ENCODE measurements around the gene SP7. TPM values are rescaled to one million over a fixed set of nuclear protein-coding genes. Genes with fewer than 3 reads are reported as not detected.

Gene SP7
- total and polyA plus RNA-seq, 5 donors = not detected

DNA sequence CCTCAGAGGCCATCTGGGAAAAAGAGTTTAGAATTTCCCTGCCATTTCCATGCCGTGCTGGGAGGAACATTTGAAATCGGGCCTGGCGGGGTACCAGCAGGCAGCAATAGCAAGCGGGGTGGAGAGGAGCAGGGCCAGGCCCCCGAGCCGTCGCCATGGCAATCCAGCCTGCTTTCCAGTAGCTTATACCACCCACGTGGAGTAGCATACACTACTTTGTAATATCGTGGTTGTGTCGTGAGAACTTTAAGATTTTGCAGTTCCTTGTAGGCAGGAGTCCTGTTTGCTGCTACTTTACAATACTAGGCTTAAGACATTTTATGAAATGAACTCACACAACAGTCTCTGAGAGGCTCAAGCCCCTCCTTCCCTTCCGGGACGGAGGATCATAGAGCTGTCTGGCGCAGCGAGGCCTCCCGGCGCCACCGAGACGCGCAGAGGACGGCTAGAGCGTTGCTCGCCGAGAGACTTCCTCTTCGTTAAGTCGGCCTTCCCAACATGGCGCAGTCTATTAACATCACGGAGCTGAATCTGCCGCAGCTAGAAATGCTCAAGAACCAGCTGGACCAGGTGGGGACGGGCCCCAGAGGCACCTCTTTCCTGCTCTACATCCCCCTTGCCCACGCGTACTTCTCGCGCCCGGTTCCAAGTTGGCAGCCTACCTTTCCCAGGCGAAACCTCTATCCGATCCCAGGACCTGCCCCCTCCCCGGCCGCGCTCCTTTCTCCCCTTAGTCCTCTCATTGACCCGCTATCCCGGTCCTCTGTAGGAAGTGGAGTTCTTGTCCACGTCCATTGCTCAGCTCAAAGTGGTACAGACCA, 40.9 kb downstream of the SP7 start, which contains the start of gene PFDN5:
TSS of gene PFDN5 (plus strand) at position 473 of the 821 bp plus-strand sequence. CDS start at position 499, 26 bp downstream.
- under 1% methylated on average over 42 of the region's 42 CpGs for WGBS
- intact Hi-C loops (cut with DNase I) = no loop called here
- peak within 1 kb of the TSS; percentile 97 for H3K4me3 ChIP-seq (ENCODE audit: low read length)
- H3K4me1 ChIP-seq (ENCODE audit: control insufficient read depth, insufficient read depth, low read length) = no peaks in the 10 kb centered on the region
- ATAC-seq (peak; percentile 91 to 94), DNase-seq (peak; percentile 89 to 96 (median 95))
- H3K9me3 ChIP-seq (ENCODE audit: control insufficient read depth, low read length) = no peaks in the 10 kb centered on the region
- H3K27ac ChIP-seq (ENCODE audit: low read length) = peak within 1 kb of the TSS; percentile 88
- no peaks in the 10 kb centered on the region for H3K27me3 ChIP-seq (ENCODE audit: control insufficient read depth, insufficient read depth)

GRCh38 chr12:53292426-53292825, 43.7 kb downstream of the SP7 start:
- Histone ChIP-seq H3K27me3 (ENCODE audit: control insufficient read depth, insufficient read depth) (no peaks in the 10 kb centered on the region), H3K27ac (ENCODE audit: low read length) (no peak overlapping the region), H3K4me3 (ENCODE audit: low read length) (no peak overlapping the region), H3K9me3 (ENCODE audit: control insufficient read depth, low read length) (no peaks in the 10 kb centered on the region), H3K4me1 (ENCODE audit: control insufficient read depth, insufficient read depth, low read length) (no peaks in the 10 kb centered on the region)
- ATAC-seq = no peak
- intact Hi-C loops (cut with DNase I) = no loop called here
- no peak for DNase-seq

GRCh38 chr12:53290661-53291060, 45.5 kb downstream of the SP7 start:
- Histone ChIP-seq H3K27me3 (ENCODE audit: control insufficient read depth, insufficient read depth) (no peaks in the 10 kb centered on the region), H3K4me1 (ENCODE audit: control insufficient read depth, insufficient read depth, low read length) (no peaks in the 10 kb centered on the region), H3K4me3 (ENCODE audit: low read length) (no peak overlapping the region), H3K9me3 (ENCODE audit: control insufficient read depth, low read length) (no peaks in the 10 kb centered on the region), H3K27ac (ENCODE audit: low read length) (no peak overlapping the region)
- 94% methylated on average over 9 of the region's 9 CpGs for WGBS
- DNase-seq (no peak), ATAC-seq (no peak)
- intact Hi-C loops (cut with DNase I) = no loop called here

GRCh38 chr12:53289891-53290290, 46.3 kb downstream of the SP7 start:
- DNase-seq = no peak
- intact Hi-C loops (cut with DNase I) = loop anchor here in 2 of 4 donors (2.0 to 5.0 kb wide), 2 partner anchors 77 to 78 kb away; no protein-coding TSS in a partner anchor
- H3K4me1 ChIP-seq (ENCODE audit: control insufficient read depth, insufficient read depth, low read length) = no peaks in the 10 kb centered on the region
- H3K4me3 ChIP-seq (ENCODE audit: low read length) = no peak overlapping the region
- ATAC-seq = peak in 1 of 2 donors; percentile 58
- no peaks in the 10 kb centered on the region for H3K27me3 ChIP-seq (ENCODE audit: control insufficient read depth, insufficient read depth)
- H3K27ac ChIP-seq (ENCODE audit: low read length) = no peak overlapping the region
- 77% methylated on average over 4 of the region's 4 CpGs for WGBS
- no peaks in the 10 kb centered on the region for H3K9me3 ChIP-seq (ENCODE audit: control insufficient read depth, low read length)

GRCh38 chr12:53288322-53288721, 47.8 kb downstream of the SP7 start:
- H3K27ac ChIP-seq (ENCODE audit: low read length) = no peak overlapping the region
- no peak for ATAC-seq
- no peak overlapping the region for H3K4me3 ChIP-seq (ENCODE audit: low read length)
- no peaks in the 10 kb centered on the region for H3K9me3 ChIP-seq (ENCODE audit: control insufficient read depth, low read length)
- 89% methylated on average over 6 of the region's 6 CpGs for WGBS
- no peaks in the 10 kb centered on the region for H3K27me3 ChIP-seq (ENCODE audit: control insufficient read depth, insufficient read depth)
- H3K4me1 ChIP-seq (ENCODE audit: control insufficient read depth, insufficient read depth, low read length) = no peaks in the 10 kb centered on the region
- intact Hi-C loops (cut with DNase I) = loop anchor here in 2 of 4 donors (2.0 to 5.0 kb wide), 2 partner anchors 76 kb away; no protein-coding TSS in a partner anchor
- no peak for DNase-seq

GRCh38 chr12:53287741-53288216, 48.4 kb downstream of the SP7 start:
- WGBS = 78% methylated on average over 11 of the region's 11 CpGs
- ATAC-seq = peak; percentile 75 to 77
- Histone ChIP-seq H3K27me3 (ENCODE audit: control insufficient read depth, insufficient read depth) (no peaks in the 10 kb centered on the region), H3K27ac (ENCODE audit: low read length) (no peak overlapping the region), H3K4me1 (ENCODE audit: control insufficient read depth, insufficient read depth, low read length) (no peaks in the 10 kb centered on the region), H3K9me3 (ENCODE audit: control insufficient read depth, low read length) (no peaks in the 10 kb centered on the region), H3K4me3 (ENCODE audit: low read length) (no peak overlapping the region)
- DNase-seq = peak; percentile 76 to 89 (median 89)
- intact Hi-C loops (cut with DNase I) = loop anchor here (2.0 to 5.0 kb wide), 2 partner anchors 75 kb away; no protein-coding TSS in a partner anchor

DNA sequence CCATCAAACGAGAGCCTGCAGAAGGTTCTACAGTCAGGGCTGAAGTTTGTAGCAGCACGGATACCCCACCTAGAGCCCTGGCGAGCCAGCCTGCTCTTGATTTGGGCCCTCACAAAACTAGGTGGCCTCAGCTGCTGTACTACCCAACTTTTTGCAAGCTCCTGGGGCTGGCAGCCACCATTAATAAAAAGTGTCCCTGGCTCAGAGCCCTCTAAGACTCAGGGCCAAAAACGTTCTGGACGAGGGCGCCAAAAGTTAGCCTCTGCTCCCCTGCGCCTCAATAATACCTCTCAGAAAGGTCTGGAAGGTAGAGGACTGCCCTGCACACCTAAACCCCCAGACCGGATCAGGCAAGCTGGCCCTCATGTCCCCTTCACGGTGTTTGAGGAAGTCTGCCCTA, 49.7 kb downstream of the SP7 start:
- no peaks in the 10 kb centered on the region for H3K27me3 ChIP-seq (ENCODE audit: control insufficient read depth, insufficient read depth)
- ATAC-seq = no peak
- 77% methylated on average over 9 of the region's 9 CpGs for WGBS
- no peaks in the 10 kb centered on the region for H3K9me3 ChIP-seq (ENCODE audit: control insufficient read depth, low read length)
- H3K4me3 ChIP-seq (ENCODE audit: low read length) = no peak overlapping the region
- no peak overlapping the region for H3K27ac ChIP-seq (ENCODE audit: low read length)
- intact Hi-C loops (cut with DNase I) = loop anchor here in 3 of 4 donors (2.0 to 5.0 kb wide), 2 partner anchors 74 kb away; no protein-coding TSS in a partner anchor
- no peaks in the 10 kb centered on the region for H3K4me1 ChIP-seq (ENCODE audit: control insufficient read depth, insufficient read depth, low read length)
- no peak for DNase-seq

- H3K4me1 ChIP-seq (ENCODE audit: control insufficient read depth, insufficient read depth, low read length) = no peaks in the 10 kb centered on the region
- ATAC-seq (no peak), DNase-seq (no peak)
- intact Hi-C loops (cut with DNase I) = loop anchor here in 1 of 4 donors (5.0 kb wide), 1 partner anchor 118 kb away; no protein-coding TSS in a partner anchor
- no peak overlapping the region for H3K4me3 ChIP-seq (ENCODE audit: low read length)
- no peak overlapping the region for H3K27ac ChIP-seq (ENCODE audit: low read length)
- no peaks in the 10 kb centered on the region for H3K27me3 ChIP-seq (ENCODE audit: control insufficient read depth, insufficient read depth)
- no peaks in the 10 kb centered on the region for H3K9me3 ChIP-seq (ENCODE audit: control insufficient read depth, low read length)
- WGBS = 91% methylated on average over 9 of the region's 9 CpGs
Observed at GRCh38 chr12:53279888-53280498, 56.2 kb downstream of the SP7 start.

DNA sequence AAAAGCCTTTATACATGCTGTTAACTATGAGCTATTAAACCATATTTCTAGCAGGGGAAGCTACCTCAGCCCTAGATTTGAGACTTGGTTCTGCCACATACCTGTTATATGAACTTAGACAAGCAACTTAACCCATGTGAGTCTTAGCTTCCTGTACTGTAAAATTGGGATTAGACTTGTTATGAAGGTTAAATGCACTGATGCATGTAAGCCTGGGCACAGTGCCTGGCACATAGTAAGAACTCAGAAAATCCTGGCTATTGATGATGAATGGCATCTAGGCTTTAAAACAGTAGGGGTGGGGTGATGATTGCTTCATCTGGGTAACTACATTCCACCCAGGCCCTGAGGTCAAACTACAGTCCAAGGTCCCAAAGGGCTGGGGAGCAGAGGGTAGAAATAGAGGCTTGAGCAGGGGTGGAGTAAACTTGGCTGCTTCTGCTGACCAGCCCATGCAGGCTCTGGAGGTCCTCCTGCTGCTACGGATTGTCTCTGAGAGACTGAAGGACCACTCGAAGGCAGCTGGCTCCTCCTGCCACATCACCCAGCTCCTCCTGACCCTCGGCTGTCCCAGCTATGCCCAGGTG, 56.8 kb downstream of the SP7 start:
- no peak overlapping the region for H3K4me3 ChIP-seq (ENCODE audit: low read length)
- H3K4me1 ChIP-seq (ENCODE audit: control insufficient read depth, insufficient read depth, low read length) = no peaks in the 10 kb centered on the region
- 87% methylated on average over 3 of the region's 3 CpGs for WGBS
- no peaks in the 10 kb centered on the region for H3K9me3 ChIP-seq (ENCODE audit: control insufficient read depth, low read length)
- H3K27me3 ChIP-seq (ENCODE audit: control insufficient read depth, insufficient read depth) = no peaks in the 10 kb centered on the region
- DNase-seq (no peak), ATAC-seq (no peak)
- intact Hi-C loops (cut with DNase I) = no loop called here
- no peak overlapping the region for H3K27ac ChIP-seq (ENCODE audit: low read length)

DNA sequence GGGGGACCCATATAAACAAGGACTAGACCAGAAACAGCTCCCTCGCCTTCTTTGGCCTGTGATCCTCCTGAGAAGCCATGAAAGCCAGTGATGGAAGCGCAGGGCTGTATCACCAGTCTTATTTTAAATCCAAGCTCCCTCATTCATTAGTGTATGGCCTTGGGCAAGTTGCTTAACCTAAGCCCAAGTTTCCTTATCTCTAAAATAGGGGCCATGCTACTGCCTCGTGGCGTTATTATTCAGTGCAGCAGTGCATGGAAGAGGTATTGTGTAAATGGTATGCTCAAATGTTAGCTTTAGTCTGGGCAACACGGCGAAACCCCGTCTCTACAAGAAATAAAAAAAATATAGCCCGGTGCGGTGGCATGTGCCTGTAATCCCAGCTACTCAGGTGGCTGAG, 58.2 kb downstream of the SP7 start:
- intact Hi-C loops (cut with DNase I) = no loop called here
- ATAC-seq = no peak
- H3K27me3 ChIP-seq (ENCODE audit: control insufficient read depth, insufficient read depth) = no peaks in the 10 kb centered on the region

More for the DNA sequence above, 58.2 kb downstream of the SP7 start:
- no peaks in the 10 kb centered on the region for H3K4me1 ChIP-seq (ENCODE audit: control insufficient read depth, insufficient read depth, low read length)
- DNase-seq = no peak
- H3K4me3 ChIP-seq (ENCODE audit: low read length) = no peak overlapping the region
- WGBS = 95% methylated on average over 9 of the region's 9 CpGs
- H3K9me3 ChIP-seq (ENCODE audit: control insufficient read depth, low read length) = no peaks in the 10 kb centered on the region
- H3K27ac ChIP-seq (ENCODE audit: low read length) = no peak overlapping the region

All from right cardiac atrium (tissue), 5 donors.